ENCODE data around the gene MEGF11.

The MEGF11 gene

DNA sequence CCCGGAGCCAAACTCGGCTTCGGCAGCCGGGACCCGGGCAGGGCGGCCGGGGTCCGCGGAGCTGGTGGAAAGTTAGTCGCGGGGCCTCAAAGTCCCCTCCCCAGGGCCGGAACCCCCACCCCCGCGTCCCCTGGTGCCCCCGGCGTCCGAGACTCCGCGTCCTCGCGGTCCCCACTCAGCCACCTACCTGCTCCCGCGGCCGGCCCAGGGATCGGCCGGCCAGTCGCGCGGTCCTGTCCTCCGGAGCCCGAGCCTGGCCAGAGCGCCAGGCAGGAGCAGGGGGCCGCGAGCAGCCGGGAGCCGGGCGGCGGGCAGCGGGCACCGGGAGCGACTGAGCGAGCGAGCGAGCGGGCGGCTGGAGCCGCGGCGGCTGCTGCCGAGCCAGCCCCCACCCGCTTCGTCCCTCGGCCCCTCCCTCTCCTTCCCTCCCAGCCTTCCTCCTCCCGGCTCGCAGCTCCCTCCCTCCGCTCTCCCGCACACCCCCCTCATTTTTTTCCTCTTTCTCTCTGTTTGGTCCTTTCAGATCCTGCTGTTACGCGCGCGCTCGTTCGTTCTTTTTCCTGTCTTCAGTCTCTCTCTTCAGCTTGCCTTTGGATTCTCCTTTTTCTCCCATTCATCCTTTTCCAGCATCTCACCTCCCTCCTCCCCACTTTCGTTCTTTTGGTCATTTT is at the start of gene MEGF11:
MEGF11 (minus strand) TSS at position 333 of the 671 bp plus-strand sequence. CDS start 125,347 bp downstream, outside the sequence.
- DNase-seq, result peak in 24 of 56 donors; percentile 1 to 41 (median 10)

DNA sequence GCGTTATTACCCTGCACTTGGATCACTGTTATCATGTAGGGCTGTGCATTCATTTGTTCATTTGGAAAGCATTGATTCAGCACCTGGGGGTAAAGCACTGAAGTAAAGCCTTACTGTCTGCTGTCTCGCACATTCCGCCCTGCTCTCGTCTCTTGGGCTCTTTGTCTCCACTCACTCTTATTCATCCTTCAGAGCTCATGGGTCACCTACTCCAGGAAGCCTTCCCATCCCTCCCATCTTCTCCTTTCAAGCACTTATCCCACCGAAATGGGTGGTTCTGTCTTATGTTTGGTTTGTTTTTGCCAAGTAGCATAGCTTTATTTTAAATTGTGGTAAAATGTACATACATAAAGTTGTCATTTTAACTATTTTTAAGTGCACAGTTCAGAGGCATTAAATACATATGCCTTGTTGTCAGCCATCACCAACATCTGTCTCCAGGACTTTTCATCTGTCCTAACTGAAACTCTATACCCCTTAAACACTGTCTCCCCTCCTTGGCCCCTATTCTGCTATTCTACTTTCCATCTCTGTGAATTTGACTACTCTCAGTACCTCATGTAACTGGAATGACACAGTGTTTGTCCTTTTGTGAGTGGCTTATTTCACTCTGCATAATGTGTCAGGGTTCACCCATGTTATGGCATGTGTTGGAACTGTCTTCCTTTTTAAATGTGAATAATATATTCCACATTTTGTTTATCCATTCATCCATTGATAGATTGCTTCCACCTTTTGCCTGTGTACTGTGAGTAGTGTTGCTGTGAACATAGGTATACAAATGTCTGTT is 49.1 kb upstream of the MEGF11 start:
- no peak for DNase-seq

DNA sequence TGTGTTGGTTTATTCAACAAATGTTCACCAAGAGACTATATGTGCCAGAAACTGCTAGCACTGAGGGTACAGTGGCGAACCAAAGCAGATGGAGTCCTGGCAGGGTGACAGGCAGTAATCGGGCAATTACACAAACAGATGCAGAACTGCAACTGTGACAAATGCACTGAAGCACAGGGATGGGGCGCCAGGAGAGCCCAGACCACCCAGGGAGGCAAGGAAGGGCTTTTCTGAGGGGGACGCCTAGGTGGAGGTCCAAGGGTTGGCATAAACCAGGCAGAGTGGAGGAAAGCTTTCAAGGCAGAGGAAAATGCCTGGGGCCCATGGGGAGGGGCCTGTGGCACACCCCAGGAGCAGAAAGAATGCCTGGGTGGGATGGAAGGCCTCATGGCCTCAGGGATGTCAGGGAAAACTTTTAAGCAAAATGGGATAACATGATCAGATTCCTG is 45.3 kb upstream of the MEGF11 start:
- no peak for DNase-seq

DNA sequence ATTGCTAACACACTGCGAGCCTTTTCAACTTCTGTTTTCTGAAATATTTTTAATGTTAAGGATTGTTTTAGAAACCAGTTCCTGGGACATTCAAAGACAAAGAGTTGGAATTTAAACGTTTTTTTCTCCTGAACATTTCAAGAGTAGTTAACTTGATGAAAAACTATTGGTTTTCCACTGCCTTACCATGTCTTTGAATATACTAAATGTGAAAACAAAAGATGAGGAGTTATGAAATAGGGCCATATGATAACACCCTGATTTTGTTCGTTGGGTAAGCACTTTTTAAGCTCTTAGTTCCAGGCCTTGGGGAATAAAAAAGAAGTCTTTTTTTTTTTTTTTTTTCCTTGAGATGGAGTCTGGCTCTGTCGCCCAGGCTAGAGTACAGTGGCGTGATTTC is 42.6 kb upstream of the MEGF11 start:
- DNase-seq, result no peak

DNA sequence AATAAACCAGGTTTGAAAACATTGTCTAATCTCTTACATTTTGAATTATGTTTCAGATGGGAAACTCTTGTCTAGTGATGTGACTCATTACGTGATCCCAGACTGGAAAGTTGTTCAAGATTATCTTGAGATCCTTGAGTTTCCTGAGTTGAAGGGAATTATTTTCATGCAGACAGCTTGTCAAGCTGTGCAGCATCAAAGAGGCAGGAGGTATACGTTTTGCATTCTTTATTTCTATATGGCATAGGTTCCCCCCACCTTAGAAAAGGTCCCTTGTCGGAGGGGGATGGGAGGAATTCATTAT is 41.3 kb upstream of the MEGF11 start:
- no peak for DNase-seq

DNA sequence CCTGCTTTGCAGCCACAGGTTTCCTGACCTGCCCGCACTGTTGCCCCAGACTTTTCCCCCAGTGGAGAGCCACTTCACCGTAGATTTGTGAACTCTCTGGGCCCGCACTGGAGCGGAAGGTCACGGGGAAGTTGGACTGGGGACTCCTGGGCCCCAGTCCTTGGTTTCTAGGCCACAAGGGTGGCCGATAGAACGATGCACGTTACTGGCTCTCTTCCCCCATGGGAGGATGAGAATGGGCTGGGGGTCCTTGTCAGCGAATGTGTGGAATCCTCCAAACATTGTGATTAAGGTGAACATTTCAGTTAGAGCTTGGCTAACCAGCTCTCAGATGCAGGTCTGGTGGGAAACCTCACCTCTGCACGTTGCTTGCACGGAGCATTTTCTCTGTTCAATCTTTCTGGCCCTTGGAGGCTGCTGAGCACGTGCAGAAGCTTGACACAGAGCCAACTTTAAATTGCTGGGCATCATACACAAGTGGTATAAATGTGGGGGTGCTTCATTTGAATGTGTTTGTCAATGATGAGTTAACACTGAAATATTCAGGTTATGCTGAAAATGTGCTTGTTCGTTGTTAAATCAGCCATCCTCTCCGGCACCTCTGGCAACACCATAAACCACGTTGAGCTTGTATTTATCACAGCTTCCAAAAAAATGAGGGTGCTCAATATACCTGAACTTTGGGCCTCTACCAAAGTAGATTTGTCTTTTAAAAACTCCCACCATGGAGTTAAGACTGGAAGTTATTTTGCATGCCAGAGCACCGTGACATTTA is 40.8 kb upstream of the MEGF11 start:
- DNase-seq, result peak in 19 of 56 donors; percentile 13 to 65 (median 48)

DNA sequence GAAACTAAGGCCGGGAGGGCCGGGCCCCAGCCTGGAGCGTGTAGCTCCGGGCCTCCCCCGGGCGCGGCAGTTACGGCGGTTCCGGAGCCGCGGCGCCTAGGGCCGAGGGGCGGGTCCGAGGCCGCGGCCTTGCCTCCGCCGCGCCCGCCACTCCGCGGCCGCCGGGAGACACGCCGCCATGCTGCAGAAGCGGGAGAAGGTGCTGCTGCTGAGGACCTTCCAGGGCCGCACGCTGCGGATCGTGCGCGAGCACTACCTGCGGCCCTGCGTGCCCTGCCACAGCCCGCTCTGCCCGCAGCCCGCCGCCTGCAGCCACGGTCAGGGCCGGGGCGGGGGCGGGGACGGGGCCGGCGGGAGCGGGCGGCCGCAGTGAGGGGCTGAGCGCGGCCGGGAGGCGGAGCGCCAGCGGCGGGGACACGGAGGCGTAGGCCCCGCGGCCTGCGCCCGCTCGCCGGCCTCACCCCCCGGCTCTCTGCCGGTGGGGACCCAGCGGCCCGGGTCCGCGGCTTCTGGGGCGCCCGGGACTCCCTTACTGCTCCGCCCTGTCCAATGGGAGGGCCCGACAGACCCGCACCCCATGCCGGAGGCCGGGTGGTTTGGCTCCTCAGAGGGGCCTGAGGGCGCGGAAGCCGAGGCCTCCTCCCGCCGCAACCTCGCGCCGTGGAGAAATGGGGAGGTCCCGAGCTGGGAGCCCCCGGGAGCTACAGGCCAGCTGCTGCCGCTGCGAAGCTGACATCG is 40.0 kb upstream of the MEGF11 start, which contains the start of gene DIS3L:
DIS3L (plus strand) TSS at position 150 of the 738 bp plus-strand sequence; CDS start at position 179, 29 bp downstream.
- DNase-seq, result peak in 46 of 56 donors; percentile 19 to 85 (median 56)

DNA sequence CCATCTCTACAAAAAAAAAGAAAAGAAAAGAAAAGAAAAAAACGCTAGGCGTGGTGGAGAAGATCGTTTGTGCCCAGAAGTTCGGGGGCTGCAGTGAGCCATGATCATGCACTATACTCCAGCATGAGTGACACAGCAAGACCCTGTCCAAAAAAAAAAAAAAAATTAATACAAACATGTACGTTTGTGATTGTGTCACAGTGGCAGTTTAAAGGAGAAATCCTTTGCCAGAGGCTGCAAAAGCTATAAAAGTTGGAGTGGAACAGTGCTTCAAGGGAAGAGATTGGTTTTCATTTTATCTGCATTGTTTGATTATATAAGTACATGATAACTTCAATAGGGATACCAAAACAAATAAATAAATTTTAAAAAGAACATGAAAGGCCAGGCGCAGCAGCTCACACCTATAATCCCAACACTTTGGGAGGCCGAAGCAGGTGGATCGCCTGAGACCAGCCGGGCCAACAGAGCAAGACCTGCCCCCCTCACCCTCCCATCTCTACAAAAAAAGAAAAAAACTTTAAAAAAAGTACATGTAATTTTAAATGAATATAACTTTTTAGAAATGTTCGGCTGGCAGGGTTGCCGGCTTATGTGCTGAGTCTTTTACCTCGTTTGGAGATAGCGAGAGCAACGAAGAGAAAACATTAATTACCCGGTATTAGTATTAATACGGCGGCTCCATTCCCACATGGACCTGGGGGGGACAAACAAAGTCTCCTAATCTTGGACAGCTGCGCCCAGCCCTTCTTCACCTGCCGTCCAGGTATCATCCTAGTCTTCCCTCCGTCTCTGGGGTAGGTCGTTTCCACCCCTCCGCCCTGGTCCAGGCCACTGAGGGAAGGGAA is 39.2 kb upstream of the MEGF11 start:
- DNase-seq, result peak in 7 of 56 donors; percentile 4 to 67 (median 38)

DNA sequence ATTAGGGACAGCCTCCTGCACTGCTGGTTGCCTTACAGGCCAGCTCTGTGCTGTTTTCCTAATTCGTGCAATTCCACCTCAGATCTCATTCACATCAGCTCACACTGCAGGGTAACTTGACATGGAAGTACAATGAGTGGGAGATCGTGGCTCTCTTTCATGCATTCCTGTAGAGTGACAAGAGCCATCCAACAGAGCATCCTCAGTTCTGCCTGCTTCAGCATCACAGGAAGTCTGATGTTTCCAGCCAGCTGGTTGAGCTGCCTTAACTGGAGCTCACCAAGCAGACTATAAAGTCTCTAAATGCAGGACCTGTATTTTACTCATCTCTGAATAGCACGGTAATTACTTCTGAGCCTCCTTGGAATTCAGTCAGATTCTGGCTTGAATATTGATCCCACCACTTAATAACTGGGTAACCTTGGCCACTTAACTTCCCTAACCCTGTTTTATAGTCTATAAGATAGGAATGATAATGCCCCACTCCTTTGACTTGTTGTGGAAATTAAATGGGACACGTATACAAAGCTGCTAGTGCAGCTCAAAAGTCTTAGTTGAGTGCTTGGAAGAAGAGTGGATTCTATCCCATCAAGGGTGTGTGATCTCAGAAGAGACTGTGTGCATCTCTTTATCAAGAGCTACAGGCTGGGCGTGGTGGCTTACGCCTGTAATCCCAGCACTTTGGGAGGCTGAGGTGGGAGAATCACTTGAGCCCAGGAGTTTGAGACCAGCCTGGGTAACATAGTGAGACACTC is 38.4 kb upstream of the MEGF11 start:
- no peak for DNase-seq

DNA sequence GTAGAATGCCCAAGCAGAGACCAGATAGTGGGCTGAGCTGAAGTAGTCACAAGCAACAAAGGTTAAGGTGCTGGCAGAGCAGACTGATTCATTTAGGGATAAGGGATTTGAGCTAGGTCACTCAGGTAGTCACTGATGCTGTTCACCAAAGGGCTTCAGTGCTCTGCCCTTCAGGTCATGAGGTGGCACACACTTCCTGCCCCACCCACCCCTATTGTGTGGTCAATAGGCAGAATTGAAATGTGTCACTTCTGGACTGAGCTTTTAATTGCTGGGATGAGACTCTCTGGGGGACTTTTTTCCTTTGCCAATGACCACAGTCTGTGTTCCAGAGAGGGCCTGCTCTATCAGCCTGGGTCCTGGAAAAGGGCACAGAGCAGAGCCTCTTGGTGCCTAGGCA is 37.0 kb upstream of the MEGF11 start:
- DNase-seq, result no peak

DNA sequence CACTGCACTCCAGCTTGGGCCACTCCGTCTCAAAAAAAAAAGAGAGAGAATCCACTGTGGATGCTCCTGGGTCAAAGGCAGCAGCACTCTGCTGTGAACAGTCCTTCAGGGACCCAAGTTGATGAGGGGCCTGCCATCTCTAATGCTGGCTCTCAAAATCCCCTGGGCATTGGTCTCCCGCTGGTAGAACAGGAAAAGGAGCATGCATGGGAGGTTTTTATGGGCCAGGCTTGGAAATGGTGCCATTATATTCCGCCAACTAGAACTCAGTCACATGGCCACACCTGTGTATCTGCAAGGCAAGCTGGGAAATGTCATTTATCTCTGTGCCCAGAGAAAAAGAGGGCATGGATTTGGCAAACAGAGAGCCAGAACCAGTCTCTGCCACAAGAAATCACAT is 36.5 kb upstream of the MEGF11 start:
- no peak for DNase-seq

DNA sequence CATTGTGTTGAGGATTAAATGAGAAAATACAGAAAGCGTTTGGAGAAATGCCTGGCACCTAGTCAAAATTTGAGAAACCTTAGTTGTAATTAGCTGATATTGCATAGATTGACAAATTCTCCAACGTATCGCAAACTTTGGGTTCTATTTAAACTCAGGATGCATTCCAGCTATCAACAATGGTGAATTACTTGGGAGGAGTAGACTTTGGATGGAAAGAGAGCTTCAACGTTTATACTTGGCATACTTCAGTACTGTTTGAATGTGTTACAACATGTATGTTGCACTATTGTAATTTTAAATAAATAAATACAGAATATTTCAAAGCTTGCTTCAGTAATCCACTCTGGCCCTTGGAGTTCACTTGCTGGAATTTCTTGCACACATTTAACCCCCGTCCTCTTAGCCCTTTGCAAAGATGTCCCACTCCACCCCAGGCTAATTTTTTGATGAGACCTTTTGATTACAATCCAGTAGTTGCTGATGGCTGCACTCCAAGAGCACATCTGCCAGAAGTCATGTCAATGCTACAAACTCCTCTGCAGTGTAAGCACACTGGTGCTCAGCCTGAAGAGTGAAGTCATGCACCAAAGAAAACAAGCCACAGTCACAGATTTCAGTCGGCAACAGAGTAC is 35.1 kb upstream of the MEGF11 start:
- peak in 1 of 56 donors; percentile 10 for DNase-seq

DNA sequence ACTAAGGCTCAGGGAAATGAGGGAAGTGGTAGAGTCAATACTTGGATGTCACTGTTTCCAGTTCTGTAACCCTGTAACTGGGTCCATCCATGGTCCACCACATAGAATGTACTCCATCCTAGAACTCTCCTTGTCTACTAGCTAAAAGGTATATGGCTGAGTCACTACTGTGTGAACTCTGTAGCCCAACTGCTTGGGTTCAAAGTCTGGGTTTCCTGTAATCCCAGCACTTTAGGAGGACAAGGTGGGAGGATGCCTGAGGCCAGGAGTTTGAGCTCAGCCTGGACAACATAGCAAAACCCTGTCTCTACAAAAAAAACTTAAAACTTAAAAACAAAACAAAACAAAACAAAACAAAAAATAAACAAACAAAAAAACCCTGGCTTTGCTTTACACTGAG is 34.5 kb upstream of the MEGF11 start:
- DNase-seq, result no peak

DNA sequence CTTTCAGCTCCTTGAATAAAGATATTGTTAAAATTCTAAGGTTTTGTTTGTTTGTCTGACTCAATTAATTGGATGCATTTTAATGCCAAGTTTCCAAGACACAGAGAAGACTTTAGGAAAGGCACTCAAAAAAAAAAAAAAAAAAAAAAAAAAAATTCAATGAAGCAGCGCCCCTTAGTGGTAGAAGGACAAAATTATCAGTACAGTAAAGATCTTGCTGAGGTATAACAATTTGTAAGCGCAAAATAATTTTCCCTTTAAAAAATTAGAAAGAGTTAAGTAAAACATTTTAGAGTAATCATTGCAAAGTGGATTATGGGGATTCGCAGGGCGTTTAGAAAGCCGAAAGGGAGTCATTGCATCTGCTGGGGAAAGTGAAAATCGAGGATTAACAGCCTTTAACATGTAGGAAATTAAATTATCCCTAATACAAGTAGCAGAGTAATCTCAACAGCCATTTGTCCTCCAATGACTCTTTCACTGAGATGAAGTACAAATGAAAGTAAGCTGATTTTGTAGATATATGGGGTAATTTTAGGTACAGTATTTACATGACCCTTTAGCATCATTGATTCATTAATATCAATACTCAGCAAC is 34.0 kb upstream of the MEGF11 start:
- no peak for DNase-seq

DNA sequence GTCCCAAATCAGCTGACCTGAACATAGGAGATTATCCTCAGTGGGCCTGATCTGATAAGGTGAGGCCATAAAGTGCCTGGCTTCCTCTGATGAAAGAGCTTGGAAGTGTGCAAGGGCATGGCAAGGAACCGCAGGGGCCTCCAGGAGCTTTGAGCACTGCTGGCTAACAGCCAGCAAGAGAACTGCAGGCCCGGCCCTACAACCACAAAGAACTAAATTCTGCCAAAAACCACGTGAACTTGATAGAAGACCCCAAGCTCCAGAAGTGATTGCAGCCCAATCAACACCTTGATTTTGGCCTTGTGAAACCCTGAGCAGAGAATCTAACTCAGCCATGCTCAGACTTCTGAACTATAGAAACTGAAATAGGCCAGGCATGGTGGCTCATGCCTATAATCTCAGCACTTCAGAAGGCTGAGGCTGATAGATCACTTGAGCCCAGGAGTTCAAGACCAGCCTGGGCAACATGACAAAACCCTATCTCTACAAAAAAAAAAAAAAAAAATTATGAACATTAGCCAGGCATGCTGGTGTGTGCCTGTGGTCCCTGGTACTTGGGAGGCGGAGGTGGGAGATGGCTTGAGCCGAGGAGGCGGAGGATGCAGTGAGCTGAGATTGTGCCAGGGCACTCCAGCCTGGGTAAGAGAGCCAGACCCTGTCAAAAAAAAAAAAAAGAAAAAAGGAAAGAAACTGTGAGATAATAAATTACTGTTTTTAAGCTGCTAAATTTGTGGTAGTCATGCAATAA is 32.2 kb upstream of the MEGF11 start:
- no peak for DNase-seq

DNA sequence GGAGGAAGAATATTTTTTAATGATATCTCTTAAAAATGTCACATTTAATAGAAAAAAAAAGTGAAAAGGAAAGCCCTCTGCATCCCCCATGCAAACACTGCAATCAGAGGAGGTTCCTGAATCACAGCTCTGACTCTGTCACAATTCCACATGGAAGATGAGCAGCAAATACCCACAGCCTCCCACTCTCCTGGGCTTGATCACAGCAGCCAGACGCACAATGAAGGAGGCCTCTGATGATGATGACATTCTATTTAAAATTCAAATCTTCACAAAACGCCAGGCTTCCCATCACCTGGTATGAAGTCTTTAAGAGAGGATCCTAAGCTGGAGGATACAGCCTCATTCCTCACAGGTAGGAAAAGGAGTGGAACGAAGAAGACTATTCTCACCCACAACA is 30.7 kb upstream of the MEGF11 start:
- peak in 24 of 56 donors; percentile 3 to 67 (median 28) for DNase-seq

DNA sequence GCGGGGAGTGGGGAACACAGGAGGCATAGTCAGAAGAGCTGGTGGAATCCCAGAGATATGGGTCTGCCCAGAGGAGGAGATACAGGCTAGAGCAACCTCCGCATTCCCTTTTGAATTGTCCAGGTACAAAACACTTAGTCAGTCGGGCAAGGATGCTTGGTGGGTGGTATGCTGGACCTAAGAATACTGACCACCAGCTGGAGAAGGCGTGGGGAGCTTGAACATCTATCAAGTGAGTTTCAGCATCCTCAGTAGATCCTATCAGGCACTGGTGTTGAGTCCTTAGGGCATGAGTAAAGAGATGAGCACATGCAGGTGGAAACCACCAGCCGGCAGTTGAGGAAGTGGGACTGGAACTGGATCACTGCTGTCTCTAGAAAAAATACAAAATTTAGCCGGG is 25.1 kb upstream of the MEGF11 start:
- no peak for DNase-seq

DNA sequence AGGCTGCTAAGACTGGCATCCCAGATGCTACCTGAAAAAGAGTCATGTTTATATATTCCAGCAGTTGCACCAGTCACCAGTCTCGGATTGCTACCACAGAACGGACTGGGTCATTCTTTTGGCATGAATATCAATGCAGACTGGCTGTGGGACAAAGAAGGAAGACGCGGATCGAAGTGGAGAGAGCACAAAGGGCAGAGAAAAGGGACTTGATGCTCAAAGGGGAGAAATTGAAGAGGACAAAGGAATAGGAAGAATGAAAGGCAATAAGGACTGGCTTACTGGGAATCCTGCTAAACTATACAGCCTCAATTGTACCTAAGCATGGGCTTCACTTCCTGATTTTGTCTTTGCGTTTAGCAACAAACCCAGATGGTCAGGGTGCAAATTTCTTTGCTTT is 24.5 kb upstream of the MEGF11 start:
- DNase-seq, result no peak

Data from nucleus accumbens (tissue), 56 donors.